Mesenchymal stem cell (in vitro differentiated cells and primary cell): ENCODE measurements around the gene SPPL2B. TPM values are rescaled to one million over a fixed set of nuclear protein-coding genes. Genes with fewer than 3 reads are reported as not detected.
"Not testable (repeated sequence)": the region's sequence is repeated elsewhere in the genome, so short reads cannot be mapped to it uniquely, and the experiment has no call there.

Source experiments
- DNase-seq: peaks from one replicate; pipeline ENCODE4 v3.0.0-alpha.2; 2013
- H2AFZ ChIP-seq: one replicate; pipeline ENCODE4 v1.6.1; 2013; ENCODE audit warnings: low read depth, mild to moderate bottlenecking, control low read depth, inconsistent platforms, low read length, moderate library complexity
- H2AK5ac ChIP-seq: 2 replicates; pipeline ENCODE4 v1.6.1; 2013; ENCODE audit warnings: low read length, moderate library complexity, mild to moderate bottlenecking, inconsistent platforms; ENCODE audit not compliant: severe bottlenecking
- H2BK120ac ChIP-seq: one replicate; pipeline ENCODE4 v1.6.1; 2013; ENCODE audit warnings: low read depth, mild to moderate bottlenecking, inconsistent platforms, low read length, moderate library complexity
- H2BK12ac ChIP-seq, 2 experiments: one replicate each; pipeline ENCODE4 v1.6.1; 2013; ENCODE audit warnings: inconsistent platforms in 2 of 2, low read length in 2 of 2, mild to moderate bottlenecking in 2 of 2, moderate library complexity in 2 of 2, control low read depth in 1 of 2
- H2BK15ac ChIP-seq: one replicate; pipeline ENCODE4 v1.6.1; 2013; ENCODE audit warnings: mild to moderate bottlenecking, low read depth, inconsistent platforms; ENCODE audit not compliant: poor library complexity, severe bottlenecking
- H2BK5ac ChIP-seq: 2 replicates; pipeline ENCODE4 v1.6.1; 2013; ENCODE audit warnings: low read depth, mild to moderate bottlenecking, low read length, control low read depth, inconsistent platforms; ENCODE audit not compliant: poor library complexity, severe bottlenecking
- H3K14ac ChIP-seq, 2 experiments: one replicate each; pipeline ENCODE4 v1.6.1; 2013; ENCODE audit warnings: inconsistent platforms in 2 of 2, low read length in 2 of 2, control low read depth in 1 of 2, mild to moderate bottlenecking in 1 of 2, moderate library complexity in 1 of 2
- H3K18ac ChIP-seq, 2 experiments: one replicate each; pipeline ENCODE4 v1.6.1; 2013; ENCODE audit warnings: inconsistent platforms in 2 of 2, low read length in 2 of 2, control low read depth in 1 of 2, low read depth in 1 of 2, mild to moderate bottlenecking in 1 of 2
- H3K23ac ChIP-seq, 2 experiments: one replicate each; pipeline ENCODE4 v1.6.1; 2013; ENCODE audit warnings: inconsistent platforms in 2 of 2, low read length in 2 of 2, mild to moderate bottlenecking in 2 of 2, moderate library complexity in 2 of 2, control low read depth in 1 of 2
- H3K27ac ChIP-seq: 2 replicates; pipeline ENCODE4 v1.5.1; 2013; ENCODE audit warnings: mild to moderate bottlenecking, moderate library complexity, low read length, control low read depth, inconsistent platforms; ENCODE audit not compliant: poor library complexity, severe bottlenecking
- H3K27me3 ChIP-seq, 2 experiments: 2 replicates each; pipeline versions ENCODE4 v1.6.1 to v1.7.0; 2013; ENCODE audit warnings: low read length in 2 of 2, mild to moderate bottlenecking in 2 of 2, moderate library complexity in 2 of 2, control low read depth in 1 of 2, inconsistent platforms in 1 of 2; ENCODE audit not compliant: control insufficient read depth in 1 of 2, insufficient read depth in 1 of 2
- H3K36me3 ChIP-seq, 2 experiments: 2 replicates each; pipeline versions ENCODE4 v1.6.1 to v1.7.0; 2013; ENCODE audit warnings: low read length in 2 of 2, control low read depth in 1 of 2, inconsistent platforms in 1 of 2, low read depth in 1 of 2, mild to moderate bottlenecking in 1 of 2; ENCODE audit not compliant: insufficient read depth in 2 of 2, control insufficient read depth in 1 of 2
- H3K4ac ChIP-seq, 2 experiments: one replicate each; pipeline ENCODE4 v1.6.1; 2013; ENCODE audit warnings: inconsistent platforms in 2 of 2, low read length in 2 of 2, mild to moderate bottlenecking in 2 of 2, moderate library complexity in 2 of 2, control low read depth in 1 of 2, low read depth in 1 of 2
- H3K4me1 ChIP-seq: 2 replicates; pipeline ENCODE4 v1.6.1; 2013; ENCODE audit warnings: low read depth, low read length, control low read depth; ENCODE audit not compliant: control insufficient read depth, insufficient read depth
- H3K4me2 ChIP-seq: 2 replicates; pipeline ENCODE4 v1.6.1; 2013; ENCODE audit warnings: low read length, mild to moderate bottlenecking, inconsistent platforms; ENCODE audit not compliant: poor library complexity, severe bottlenecking
- H3K4me3 ChIP-seq, 2 experiments: 2 replicates each; pipeline versions ENCODE4 v1.5.1 to v1.7.0; 2013; ENCODE audit warnings: low read length in 2 of 2, mild to moderate bottlenecking in 2 of 2, control low read depth in 1 of 2, low read depth in 1 of 2; ENCODE audit not compliant: insufficient read depth in 1 of 2
- H3K79me1 ChIP-seq: replicated peaks from 2 replicates; pipeline ENCODE4 v1.6.1; 2013; ENCODE audit warnings: mild to moderate bottlenecking, control low read depth, low read length, inconsistent platforms; ENCODE audit not compliant: poor library complexity, severe bottlenecking
- H3K9ac ChIP-seq: 2 replicates; pipeline ENCODE4 v1.7.0; 2013; ENCODE audit warnings: mild to moderate bottlenecking, low read length, moderate library complexity
- H3K9me3 ChIP-seq: 2 replicates; pipeline ENCODE4 v1.7.0; 2013; ENCODE audit warnings: mild to moderate bottlenecking, low read length; ENCODE audit not compliant: control insufficient read depth
- H4K8ac ChIP-seq: one replicate; pipeline ENCODE4 v1.6.1; 2013; ENCODE audit warnings: inconsistent platforms, mild to moderate bottlenecking, low read length, moderate library complexity
- H4K91ac ChIP-seq: one replicate; pipeline ENCODE4 v1.6.1; 2013; ENCODE audit warnings: mild to moderate bottlenecking, low read length, inconsistent platforms
- WGBS: methylation state at CpG from one replicate; pipeline ENCODE4 v1.1.7; 2013; ENCODE audit warnings: mixed read lengths; 5-methylcytosine and 5-hydroxymethylcytosine counted together
- polyA plus RNA-seq, 2 experiments: library from polyadenylated mRNA; stranded (reverse); fragments of 200-250 nt; gene quantifications; one replicate each; pipeline ENCODE4 v1.2.3, GENCODE V29; 2013

The SPPL2B gene, protein sequence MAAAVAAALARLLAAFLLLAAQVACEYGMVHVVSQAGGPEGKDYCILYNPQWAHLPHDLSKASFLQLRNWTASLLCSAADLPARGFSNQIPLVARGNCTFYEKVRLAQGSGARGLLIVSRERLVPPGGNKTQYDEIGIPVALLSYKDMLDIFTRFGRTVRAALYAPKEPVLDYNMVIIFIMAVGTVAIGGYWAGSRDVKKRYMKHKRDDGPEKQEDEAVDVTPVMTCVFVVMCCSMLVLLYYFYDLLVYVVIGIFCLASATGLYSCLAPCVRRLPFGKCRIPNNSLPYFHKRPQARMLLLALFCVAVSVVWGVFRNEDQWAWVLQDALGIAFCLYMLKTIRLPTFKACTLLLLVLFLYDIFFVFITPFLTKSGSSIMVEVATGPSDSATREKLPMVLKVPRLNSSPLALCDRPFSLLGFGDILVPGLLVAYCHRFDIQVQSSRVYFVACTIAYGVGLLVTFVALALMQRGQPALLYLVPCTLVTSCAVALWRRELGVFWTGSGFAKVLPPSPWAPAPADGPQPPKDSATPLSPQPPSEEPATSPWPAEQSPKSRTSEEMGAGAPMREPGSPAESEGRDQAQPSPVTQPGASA
- polyA plus RNA-seq (2013, experiment 1 of 2), result 25.7 TPM
- polyA plus RNA-seq (2013, experiment 2 of 2), result 24.4 TPM

DNA sequence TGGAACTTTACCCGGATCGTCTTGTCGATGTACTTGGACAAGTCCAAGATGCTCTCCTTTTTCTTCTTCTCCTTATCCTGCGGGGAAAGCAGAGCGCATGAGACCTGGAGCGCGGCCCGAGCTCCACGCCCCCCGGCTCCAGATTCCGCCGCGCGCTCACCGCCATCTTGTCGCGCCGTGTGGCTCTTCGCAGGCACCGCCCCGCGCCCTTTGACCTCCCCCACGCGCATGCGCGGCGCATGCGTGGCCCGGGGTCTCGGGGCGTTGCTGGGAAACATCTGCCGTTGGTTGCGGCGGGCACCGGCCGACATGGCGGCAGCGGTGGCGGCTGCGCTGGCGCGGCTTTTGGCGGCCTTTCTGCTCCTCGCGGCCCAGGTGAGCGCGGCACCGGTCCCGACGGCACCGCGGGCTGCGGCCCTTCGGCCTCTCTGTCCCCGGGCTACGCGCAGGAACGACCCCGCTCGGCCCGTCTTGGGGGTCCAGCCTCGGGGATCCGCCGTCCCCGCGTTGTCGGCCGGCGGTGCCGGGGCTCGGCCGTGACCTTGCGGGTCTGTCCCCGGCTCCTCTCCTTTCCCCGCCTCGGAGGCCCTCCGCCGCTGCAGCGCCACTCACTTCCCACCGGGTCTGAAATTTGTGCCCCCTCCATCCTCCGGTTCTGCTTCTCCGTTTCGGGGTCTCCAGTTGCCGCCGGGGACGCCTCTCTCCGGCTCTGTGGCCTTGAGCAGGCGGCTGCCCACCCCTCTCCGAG, at the start of gene SPPL2B, which contains the start of gene LSM7:
TSS of gene SPPL2B (plus strand) at position 284 of the 748 bp plus-strand sequence. CDS start at position 310, 26 bp downstream.
TSS of gene LSM7 (minus strand) at position 186 of the 748 bp plus-strand sequence. CDS start at position 166, 20 bp downstream.
- peak within 1 kb of the TSS; percentile 70 for H4K8ac ChIP-seq
- H3K9me3 ChIP-seq, result no peaks in the 10 kb centered on the region
- H3K4ac ChIP-seq, result peak within 1 kb of the TSS; percentile 75 to 89
- peaks cover 54% of the 10 kb centered on the region for H3K79me1 ChIP-seq
- peak within 1 kb of the TSS; percentile 80 to 88 for H3K18ac ChIP-seq
- H3K4me3 ChIP-seq, result peak within 1 kb of the TSS; percentile 92 to 98
- no peak within 1 kb of the TSS for H2AK5ac ChIP-seq
- H3K14ac ChIP-seq, result peak within 1 kb of the TSS; percentile 79 to 90
- no peak within 1 kb of the TSS for H2BK5ac ChIP-seq
- H3K4me2 ChIP-seq, result peak within 1 kb of the TSS; percentile 95
- no peaks in the 10 kb centered on the region for H3K27me3 ChIP-seq
- peak; percentile 89 for DNase-seq
- peak within 1 kb of the TSS; percentile 82 for H2BK15ac ChIP-seq
- H2AFZ ChIP-seq, result peak within 1 kb of the TSS; percentile 84
- WGBS, result under 1% methylated on average over 84 of the region's 89 CpGs
- peak within 1 kb of the TSS; percentile 89 for H4K91ac ChIP-seq
- peak within 1 kb of the TSS; percentile 57 to 81 for H3K23ac ChIP-seq
- H2BK120ac ChIP-seq, result peak within 1 kb of the TSS; percentile 73
- H3K4me1 ChIP-seq, result peaks cover 60% of the 10 kb centered on the region
- peak within 1 kb of the TSS; percentile 12 to 40 for H2BK12ac ChIP-seq
- H3K36me3 ChIP-seq, result peaks cover 20 to 42% of the 10 kb centered on the region in 2 experiments
- peak within 1 kb of the TSS; percentile 92 for H3K9ac ChIP-seq
- peak within 1 kb of the TSS; percentile 87 for H3K27ac ChIP-seq

GRCh38 chr19:2280633-2281264, 47.7 kb upstream of the SPPL2B start:
- peaks cover 0 to 3% of the 10 kb centered on the region in 2 experiments for H3K27me3 ChIP-seq
- H2BK5ac ChIP-seq, result no peak overlapping the region
- peaks cover 4 to 25% of the 10 kb centered on the region in 2 experiments for H3K36me3 ChIP-seq
- peak overlapping the region; percentile 41 for H4K8ac ChIP-seq
- no peak overlapping the region for H2BK12ac ChIP-seq
- no peak overlapping the region for H2BK15ac ChIP-seq
- H3K9me3 ChIP-seq, result no peaks in the 10 kb centered on the region
- H3K23ac ChIP-seq, result no peak overlapping the region
- no peak overlapping the region for H2AK5ac ChIP-seq
- no peak overlapping the region for H3K27ac ChIP-seq
- H3K14ac ChIP-seq, result peak overlapping the region in 1 of 2 experiments; percentile 79
- H4K91ac ChIP-seq, result peak overlapping the region; percentile 68
- H3K79me1 ChIP-seq, result peaks cover 18% of the 10 kb centered on the region
- no peak overlapping the region for H2AFZ ChIP-seq
- no peak overlapping the region for H3K4me3 ChIP-seq
- H2BK120ac ChIP-seq, result no peak overlapping the region
- H3K4ac ChIP-seq, result no peak overlapping the region
- H3K18ac ChIP-seq, result no peak overlapping the region
- WGBS, result 88% methylated on average over 23 of the region's 26 CpGs
- H3K9ac ChIP-seq, result no peak overlapping the region
- peaks cover 33% of the 10 kb centered on the region for H3K4me1 ChIP-seq
- no peak for DNase-seq
- no peak overlapping the region for H3K4me2 ChIP-seq

GRCh38 chr19:2281265-2282061, 47.0 kb upstream of the SPPL2B start:
- Histone ChIP-seq H3K79me1 (peaks cover 15% of the 10 kb centered on the region), H2BK12ac (peak overlapping the region in 1 of 2 experiments; percentile 97), H2BK120ac (peak overlapping the region; percentile 59), H4K8ac (peak overlapping the region; percentile 25), H4K91ac (peak overlapping the region; percentile 10), H3K18ac (peak overlapping the region; percentile 31 to 96), H3K4ac (peak overlapping the region; percentile 52 to 95), H3K23ac (peak overlapping the region in 1 of 2 experiments; percentile 96), H3K4me2 (peak overlapping the region; percentile 88), H3K36me3 (peaks cover 4 to 18% of the 10 kb centered on the region in 2 experiments), H2AFZ (peak overlapping the region; percentile 29), H3K4me1 (peaks cover 28% of the 10 kb centered on the region), H2BK15ac (peak overlapping the region; percentile 31), H3K14ac (peak overlapping the region in 1 of 2 experiments; percentile 91), H3K9ac (peak overlapping the region; percentile 29)
- H3K27me3 ChIP-seq, H2BK5ac ChIP-seq, H2AK5ac ChIP-seq, DNase-seq, H3K9me3 ChIP-seq, H3K4me3 ChIP-seq, H3K27ac ChIP-seq: not testable (repeated sequence)
- 14% methylated on average over 7 of the region's 16 CpGs for WGBS
